Glutamatergic neuron (in vitro differentiated cells): ENCODE results near the gene RASEF. TPM values are rescaled to one million over a fixed set of nuclear protein-coding genes. Genes with fewer than 3 reads are reported as not detected.

Source experiments
- DNase-seq: peaks from one replicate; pipeline ENCODE4 v3.0.0; 2022
- H3K27ac Mint-ChIP-seq: one replicate; pipeline ENCODE4 v1.8.0; 2020; ENCODE audit warnings: mild to moderate bottlenecking, mixed read lengths, inconsistent platforms; ENCODE audit not compliant: unreplicated experiment
- H3K27me3 Mint-ChIP-seq: one replicate; pipeline ENCODE4 v1.8.0; 2020; ENCODE audit warnings: mild to moderate bottlenecking, moderate library complexity, mixed read lengths, inconsistent platforms; ENCODE audit not compliant: unreplicated experiment
- H3K36me3 Mint-ChIP-seq: one replicate; pipeline ENCODE4 v1.8.0; 2020; ENCODE audit warnings: mild to moderate bottlenecking, mixed read lengths, inconsistent platforms; ENCODE audit not compliant: unreplicated experiment
- H3K4me1 Mint-ChIP-seq: one replicate; pipeline ENCODE4 v1.8.0; 2020; ENCODE audit warnings: mild to moderate bottlenecking, low read depth, mixed read lengths, inconsistent platforms; ENCODE audit not compliant: unreplicated experiment
- H3K4me3 Mint-ChIP-seq: one replicate; pipeline ENCODE4 v1.8.0; 2020; ENCODE audit warnings: mild to moderate bottlenecking, mixed read lengths, inconsistent platforms; ENCODE audit not compliant: unreplicated experiment
- H3K9me3 Mint-ChIP-seq: one replicate; pipeline ENCODE4 v1.8.0; 2020; ENCODE audit warnings: mild to moderate bottlenecking, moderate library complexity, mixed read lengths, inconsistent platforms; ENCODE audit not compliant: unreplicated experiment
- total RNA-seq: library from RNA; stranded (reverse); fragmentation: NEBNext Ultra II Directional; extraction: Animal tissue kit (Norgen Biotek cat#: 25700); gene quantifications from one replicate; pipeline ENCODE4 v1.2.1, GENCODE V29; 2021; ENCODE audit not compliant: unreplicated experiment
- TF ChIP-seq, protein P1 (sequence below): fragments of 200-600 bp; sonication (generic); IDR thresholded peaks from one replicate; pipeline ENCODE4 v1.5.0; 2021; ENCODE audit not compliant: partially characterized antibody, unreplicated experiment

Gene RASEF
- total RNA-seq, 1 donor from 2014 or later, result 0.25 TPM

DNA sequence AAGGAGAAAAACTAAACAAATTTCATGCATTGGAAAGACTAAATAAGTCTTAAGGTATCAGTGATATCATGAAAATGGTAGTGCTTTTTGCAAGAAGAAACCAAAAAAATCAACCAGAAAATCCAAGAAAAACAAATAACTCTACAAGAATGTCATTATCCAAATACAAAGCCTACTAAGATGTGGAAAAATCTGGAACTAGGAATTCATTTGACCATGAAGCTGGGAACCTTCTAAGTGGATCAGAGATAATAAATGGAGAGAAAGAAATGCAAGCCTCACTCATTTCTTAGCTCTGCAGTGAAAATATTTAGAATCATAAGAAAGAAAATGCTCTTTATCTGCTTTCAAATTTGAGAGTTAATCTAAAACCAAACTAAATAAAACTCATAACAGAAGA, 51.3 kb downstream of the RASEF start:
- Mint-ChIP-seq H3K9me3 (no peaks in the 10 kb centered on the region), H3K27me3 (peaks cover 1% of the 10 kb centered on the region), H3K4me3 (no peak overlapping the region), H3K36me3 (no peaks in the 10 kb centered on the region), H3K4me1 (no peaks in the 10 kb centered on the region), H3K27ac (no peak overlapping the region)
- TF ChIP-seq, protein P1, sequence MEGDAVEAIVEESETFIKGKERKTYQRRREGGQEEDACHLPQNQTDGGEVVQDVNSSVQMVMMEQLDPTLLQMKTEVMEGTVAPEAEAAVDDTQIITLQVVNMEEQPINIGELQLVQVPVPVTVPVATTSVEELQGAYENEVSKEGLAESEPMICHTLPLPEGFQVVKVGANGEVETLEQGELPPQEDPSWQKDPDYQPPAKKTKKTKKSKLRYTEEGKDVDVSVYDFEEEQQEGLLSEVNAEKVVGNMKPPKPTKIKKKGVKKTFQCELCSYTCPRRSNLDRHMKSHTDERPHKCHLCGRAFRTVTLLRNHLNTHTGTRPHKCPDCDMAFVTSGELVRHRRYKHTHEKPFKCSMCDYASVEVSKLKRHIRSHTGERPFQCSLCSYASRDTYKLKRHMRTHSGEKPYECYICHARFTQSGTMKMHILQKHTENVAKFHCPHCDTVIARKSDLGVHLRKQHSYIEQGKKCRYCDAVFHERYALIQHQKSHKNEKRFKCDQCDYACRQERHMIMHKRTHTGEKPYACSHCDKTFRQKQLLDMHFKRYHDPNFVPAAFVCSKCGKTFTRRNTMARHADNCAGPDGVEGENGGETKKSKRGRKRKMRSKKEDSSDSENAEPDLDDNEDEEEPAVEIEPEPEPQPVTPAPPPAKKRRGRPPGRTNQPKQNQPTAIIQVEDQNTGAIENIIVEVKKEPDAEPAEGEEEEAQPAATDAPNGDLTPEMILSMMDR, result no peak
- no peak for DNase-seq

DNA sequence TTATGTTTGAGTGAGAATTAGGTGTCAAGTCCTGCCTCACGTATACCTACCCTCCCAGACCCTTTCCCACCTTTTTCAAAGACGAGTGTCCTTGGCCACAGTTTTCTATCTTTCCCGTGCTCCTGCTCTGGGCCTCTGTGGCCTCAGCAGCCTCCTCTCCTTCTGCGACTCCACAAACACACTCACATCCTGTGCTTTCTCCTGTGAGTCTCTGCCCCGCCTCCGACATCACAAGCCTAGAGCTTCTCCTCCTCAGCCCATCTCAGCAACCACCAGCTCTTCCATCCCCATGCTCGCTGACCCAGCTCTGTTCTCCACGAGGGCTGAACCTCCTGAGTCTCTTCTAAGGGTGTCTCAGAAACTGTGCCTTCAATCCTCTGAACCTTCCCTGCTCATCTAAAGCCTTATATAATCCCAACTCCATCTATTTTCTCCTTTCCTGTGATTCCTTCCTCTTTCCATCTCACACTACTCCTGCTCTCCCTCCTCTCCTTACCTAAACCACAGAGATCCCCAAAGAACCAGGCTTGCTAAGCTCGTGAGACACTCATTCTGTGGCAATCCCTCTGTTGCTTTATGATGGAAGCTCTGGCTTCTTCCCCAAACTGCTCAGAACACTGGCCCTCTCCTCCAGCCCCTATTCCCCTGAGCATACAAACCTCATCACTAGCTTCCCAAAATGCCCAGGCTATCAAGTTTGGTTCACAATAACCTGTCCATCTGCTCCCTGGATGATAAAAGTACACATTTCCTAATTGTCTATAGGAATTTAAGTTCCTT, 55.2 kb downstream of the RASEF start:
- H3K27ac Mint-ChIP-seq, result no peak overlapping the region
- DNase-seq, result no peak
- H3K9me3 Mint-ChIP-seq, result no peaks in the 10 kb centered on the region
- no peaks in the 10 kb centered on the region for H3K36me3 Mint-ChIP-seq
- H3K27me3 Mint-ChIP-seq, result peaks cover 1% of the 10 kb centered on the region
- no peak overlapping the region for H3K4me3 Mint-ChIP-seq
- TF ChIP-seq, protein P1, result no peak
- H3K4me1 Mint-ChIP-seq, result no peaks in the 10 kb centered on the region

- Mint-ChIP-seq H3K27ac (no peak overlapping the region), H3K9me3 (no peaks in the 10 kb centered on the region), H3K36me3 (no peaks in the 10 kb centered on the region), H3K4me1 (no peaks in the 10 kb centered on the region), H3K27me3 (peaks cover 1% of the 10 kb centered on the region), H3K4me3 (no peak overlapping the region)
- DNase-seq, result no peak
- TF ChIP-seq, protein P1, result no peak
Measured at GRCh38 chr9:83006378-83006777, 56.6 kb downstream of the RASEF start.

GRCh38 chr9:83005963-83006362, 57.0 kb downstream of the RASEF start:
- no peak overlapping the region for H3K27ac Mint-ChIP-seq
- no peaks in the 10 kb centered on the region for H3K9me3 Mint-ChIP-seq
- no peaks in the 10 kb centered on the region for H3K4me1 Mint-ChIP-seq
- no peak for DNase-seq
- H3K4me3 Mint-ChIP-seq, result no peak overlapping the region
- TF ChIP-seq, protein P1, result no peak
- H3K36me3 Mint-ChIP-seq, result no peaks in the 10 kb centered on the region
- H3K27me3 Mint-ChIP-seq, result peaks cover 1% of the 10 kb centered on the region

- H3K4me3 Mint-ChIP-seq, result no peak overlapping the region
- DNase-seq, result no peak
- TF ChIP-seq, protein P1, result no peak
- no peaks in the 10 kb centered on the region for H3K9me3 Mint-ChIP-seq
- no peaks in the 10 kb centered on the region for H3K4me1 Mint-ChIP-seq
- H3K36me3 Mint-ChIP-seq, result no peaks in the 10 kb centered on the region
- no peak overlapping the region for H3K27ac Mint-ChIP-seq
- H3K27me3 Mint-ChIP-seq, result peaks cover 1% of the 10 kb centered on the region
Measured at GRCh38 chr9:83005361-83005760, 57.6 kb downstream of the RASEF start.
